PC-3 (cell line): ENCODE measurements around the gene CRHR2. TPM values are rescaled to one million over a fixed set of nuclear protein-coding genes. Genes with fewer than 3 reads are reported as not detected.

ENCODE experiments used
- ATAC-seq: fragments of 200-7000 bp; cut with Tn5 transposase; 2 replicates; pipeline ENCODE4 v1.9.1; 2020; ENCODE audit warnings: mild to moderate bottlenecking, moderate library complexity
- BruUV-seq: library from RNA; stranded (reverse); fragments of 400-500 nt; replicated peaks from 2 replicates; lab custom pipeline; 2021; lab: Mats Ljungman, UMichigan
- CTCF ChIA-PET: fragments of 300-600 bp; sonication (Branson Sonifier 250); formaldehyde crosslinking; loops from one replicate; lab custom pipeline; 2022; ENCODE audit warnings: antibody characterized with exemption; lab: Charles Lee
- POLR2A ChIA-PET: fragments of 300-600 bp; sonication (Branson Sonifier 250); formaldehyde crosslinking; loops from one replicate; lab custom pipeline; 2022; ENCODE audit warnings: antibody characterized with exemption; ENCODE audit not compliant: unreplicated experiment; lab: Charles Lee
- DNase-seq: peaks from one replicate; pipeline ENCODE4 v3.0.0-alpha.2; 2015
- H2AFZ ChIP-seq: fragments of 300-600 bp; sonication (generic); 2 replicates; pipeline ENCODE4 v1.6.0; 2016; ENCODE audit warnings: antibody characterized with exemption, low read length
- H3F3A ChIP-seq: fragments of 300-600 bp; sonication (generic); one replicate; pipeline ENCODE4 v1.6.0; 2017; ENCODE audit warnings: antibody characterized with exemption, low read length, control low read depth, mild to moderate bottlenecking; ENCODE audit not compliant: unreplicated experiment
- H3K27ac ChIP-seq: fragments of 300-600 bp; sonication (generic); 2 replicates; pipeline ENCODE4 v1.5.1; 2016; ENCODE audit warnings: mild to moderate bottlenecking, low read length
- H3K27me3 ChIP-seq: fragments of 300-600 bp; sonication (generic); 2 replicates; pipeline ENCODE4 v1.6.1; 2016; ENCODE audit warnings: low read length, mixed read lengths
- H3K36me3 ChIP-seq: fragments of 300-600 bp; sonication (generic); 2 replicates; pipeline ENCODE4 v1.6.1; 2016; ENCODE audit warnings: low read depth, mixed run types, low read length, mixed read lengths
- H3K4me1 ChIP-seq: fragments of 300-600 bp; sonication (generic); 2 replicates; pipeline ENCODE4 v1.5.1; 2016; ENCODE audit warnings: low read length; ENCODE audit not compliant: insufficient read depth
- H3K4me2 ChIP-seq: fragments of 300-600 bp; sonication (generic); 2 replicates; pipeline ENCODE4 v1.6.0; 2016; ENCODE audit warnings: low read length
- H3K4me3 ChIP-seq: fragments of 300-600 bp; sonication (generic); 2 replicates; pipeline ENCODE4 v1.5.1; 2016; ENCODE audit warnings: mild to moderate bottlenecking, low read length, mixed read lengths
- H3K79me2 ChIP-seq: fragments of 300-600 bp; sonication (generic); 2 replicates; pipeline ENCODE4 v1.6.1; 2017; ENCODE audit warnings: low read length, mixed read lengths
- H3K9ac ChIP-seq: fragments of 300-600 bp; sonication (generic); 2 replicates; pipeline ENCODE4 v1.6.0; 2016; ENCODE audit warnings: mild to moderate bottlenecking, low read length
- H3K9me2 ChIP-seq: fragments of 300-600 bp; sonication (generic); replicated peaks from 2 replicates; pipeline ENCODE4 v1.6.1; 2016; ENCODE audit warnings: mixed run types, low read length, mixed read lengths
- H3K9me3 ChIP-seq: fragments of 300-600 bp; sonication (generic); 2 replicates; pipeline ENCODE4 v1.6.1; 2016; ENCODE audit warnings: low read length, mixed read lengths
- H4K20me1 ChIP-seq: fragments of 300-600 bp; sonication (generic); 2 replicates; pipeline ENCODE4 v1.6.1; 2016; ENCODE audit warnings: low read length, mixed read lengths
- EZH2 ChIP-seq: fragments of 300-600 bp; sonication (generic); IDR thresholded peaks from one replicate; pipeline ENCODE4 v1.6.1; 2017; ENCODE audit warnings: antibody characterized with exemption, mild to moderate bottlenecking, low read length; ENCODE audit not compliant: unreplicated experiment
- EZH2phosphoT487 ChIP-seq: fragments of 300-600 bp; sonication (generic); IDR thresholded peaks from 2 replicates; pipeline ENCODE4 v1.6.1; 2018; ENCODE audit warnings: mild to moderate bottlenecking, antibody characterized with exemption, low read length, borderline replicate concordance
- intact Hi-C: fragments of 100-400 bp; cut with micrococcal nuclease; formaldehyde crosslinking; loops from 2 replicates; pipeline ENCODE4 v1.9.0; 2023
- total RNA-seq: library from RNA; depleted of rRNA; stranded (reverse); fragments of >200 nt; gene quantifications from 2 replicates; pipeline ENCODE4 v1.2.3, GENCODE V29; 2014
- TF ChIP-seq, protein P1 (sequence below): fragments of 300-600 bp; sonication (generic); conservative IDR thresholded peaks from 2 replicates; pipeline ENCODE4 v1.5.1; 2017; ENCODE audit warnings: antibody characterized with exemption, low read depth, mild to moderate bottlenecking, low read length

CRHR2 gene
- total RNA-seq, 1 experiment from 2014 or later: not detected

GRCh38 chr7:30649717-30650420, 32.4 kb downstream of the CRHR2 start:
- no peak for ATAC-seq
- no peaks in the 10 kb centered on the region for H4K20me1 ChIP-seq
- H3K79me2 ChIP-seq: no peaks in the 10 kb centered on the region
- no TSS peak for BruUV-seq
- intact Hi-C loops: loop anchor here (5.0 kb wide), 1 partner anchor 92 kb away; no protein-coding TSS in a partner anchor
- H3K4me3 ChIP-seq: no peak overlapping the region
- no peaks in the 10 kb centered on the region for H3K4me1 ChIP-seq
- POLR2A ChIA-PET: no interaction called here
- TF ChIP-seq EZH2phosphoT487 (no peak), EZH2 (no peak)
- TF ChIP-seq, protein P1, sequence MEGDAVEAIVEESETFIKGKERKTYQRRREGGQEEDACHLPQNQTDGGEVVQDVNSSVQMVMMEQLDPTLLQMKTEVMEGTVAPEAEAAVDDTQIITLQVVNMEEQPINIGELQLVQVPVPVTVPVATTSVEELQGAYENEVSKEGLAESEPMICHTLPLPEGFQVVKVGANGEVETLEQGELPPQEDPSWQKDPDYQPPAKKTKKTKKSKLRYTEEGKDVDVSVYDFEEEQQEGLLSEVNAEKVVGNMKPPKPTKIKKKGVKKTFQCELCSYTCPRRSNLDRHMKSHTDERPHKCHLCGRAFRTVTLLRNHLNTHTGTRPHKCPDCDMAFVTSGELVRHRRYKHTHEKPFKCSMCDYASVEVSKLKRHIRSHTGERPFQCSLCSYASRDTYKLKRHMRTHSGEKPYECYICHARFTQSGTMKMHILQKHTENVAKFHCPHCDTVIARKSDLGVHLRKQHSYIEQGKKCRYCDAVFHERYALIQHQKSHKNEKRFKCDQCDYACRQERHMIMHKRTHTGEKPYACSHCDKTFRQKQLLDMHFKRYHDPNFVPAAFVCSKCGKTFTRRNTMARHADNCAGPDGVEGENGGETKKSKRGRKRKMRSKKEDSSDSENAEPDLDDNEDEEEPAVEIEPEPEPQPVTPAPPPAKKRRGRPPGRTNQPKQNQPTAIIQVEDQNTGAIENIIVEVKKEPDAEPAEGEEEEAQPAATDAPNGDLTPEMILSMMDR: no peak
- no peak overlapping the region for H3K27ac ChIP-seq
- CTCF ChIA-PET: no interaction called here
- H3K4me2 ChIP-seq: no peak overlapping the region
- no peaks in the 10 kb centered on the region for H3K9me3 ChIP-seq
- H3F3A ChIP-seq: no peaks in the 10 kb centered on the region
- H3K36me3 ChIP-seq: no peaks in the 10 kb centered on the region
- no peak overlapping the region for H3K9ac ChIP-seq
- no peaks in the 10 kb centered on the region for H3K27me3 ChIP-seq
- no peak for DNase-seq
- no peaks in the 10 kb centered on the region for H3K9me2 ChIP-seq
- no peak overlapping the region for H2AFZ ChIP-seq

DNA sequence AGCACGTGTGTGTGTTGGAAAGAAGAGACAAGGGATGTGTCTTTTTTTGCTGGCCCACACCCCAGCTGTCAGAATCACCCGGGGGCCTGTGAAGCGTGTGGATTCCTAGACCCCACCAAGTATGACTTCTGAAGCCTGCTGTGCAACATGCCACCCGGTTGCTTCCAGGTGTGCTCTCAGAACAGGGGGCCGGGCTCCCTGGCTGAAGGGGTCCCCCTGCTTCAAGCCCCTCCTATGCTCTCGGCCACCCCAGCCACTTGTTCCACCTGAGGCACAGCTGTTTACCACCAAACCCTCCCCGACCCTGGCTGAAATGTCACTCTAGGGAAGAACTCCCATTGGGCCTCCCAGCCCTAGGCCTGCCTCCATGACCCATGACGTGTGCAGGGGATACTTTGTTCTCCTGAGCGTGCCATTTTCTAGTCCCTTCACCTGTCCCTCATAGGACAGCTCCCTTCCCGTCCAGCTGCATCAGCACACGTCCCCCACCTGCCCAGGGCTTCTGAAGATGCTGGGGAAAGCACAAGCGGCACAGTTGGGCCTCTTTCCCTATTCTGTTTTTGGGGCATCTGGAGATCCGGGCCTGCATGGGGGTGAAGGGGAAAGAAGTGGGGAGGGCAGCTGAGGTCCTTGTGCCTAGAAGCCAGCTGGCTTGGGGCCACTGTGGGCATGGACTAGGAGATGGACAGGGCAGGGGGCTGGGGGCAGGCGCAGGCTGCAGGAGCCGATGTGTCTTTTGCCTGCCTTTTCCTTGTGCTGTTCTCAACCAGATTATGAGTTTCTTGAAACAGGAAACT, 33.3 kb downstream of the CRHR2 start:
- POLR2A ChIA-PET: interaction anchor here (0.6 kb wide), 1 partner anchor 434 kb away, joined by 3 read pairs; no protein-coding TSS in a partner anchor
- no peak for TF ChIP-seq EZH2phosphoT487
- no peak for TF ChIP-seq EZH2
- TF ChIP-seq, protein P1: no peak
- no peaks in the 10 kb centered on the region for H4K20me1 ChIP-seq
- H3K9me3 ChIP-seq: no peaks in the 10 kb centered on the region
- no peaks in the 10 kb centered on the region for H3K36me3 ChIP-seq
- no TSS peak for BruUV-seq
- H3F3A ChIP-seq: no peaks in the 10 kb centered on the region
- ATAC-seq (no peak), DNase-seq (no peak)
- no peak overlapping the region for H3K4me3 ChIP-seq
- H3K9ac ChIP-seq: no peak overlapping the region
- intact Hi-C loops: loop anchor here (5.0 kb wide), 1 partner anchor 93 kb away; no protein-coding TSS in a partner anchor
- no peaks in the 10 kb centered on the region for H3K4me1 ChIP-seq
- CTCF ChIA-PET: no interaction called here
- no peak overlapping the region for H3K27ac ChIP-seq
- H3K79me2 ChIP-seq: no peaks in the 10 kb centered on the region
- H2AFZ ChIP-seq: no peak overlapping the region
- no peaks in the 10 kb centered on the region for H3K27me3 ChIP-seq
- no peak overlapping the region for H3K4me2 ChIP-seq
- H3K9me2 ChIP-seq: no peaks in the 10 kb centered on the region
